Hematopoietic multipotent progenitor cell treated with erythropoietin and hydrocortisone succinate and interleukin-3 and kit ligand, for 4 days (in vitro differentiated cells): ENCODE data around the gene DLGAP3.
"Not testable (repeated sequence)": the region's sequence is repeated elsewhere in the genome, so short reads cannot be mapped to it uniquely, and the experiment has no call there.

ENCODE experiments used
- DNase-seq: peaks from one replicate; pipeline ENCODE4 v3.0.0-alpha.2; 2015

DLGAP3 gene

GRCh38 chr1:34828611-34829010 lies 100.8 kb downstream of the DLGAP3 start:
- DNase-seq, result no peak

GRCh38 chr1:34827341-34827941 lies 102.0 kb downstream of the DLGAP3 start:
- DNase-seq, result no peak

GRCh38 chr1:34825455-34826091 lies 103.9 kb downstream of the DLGAP3 start:
- DNase-seq, result peak; percentile 64

GRCh38 chr1:34824817-34825454 lies 104.5 kb downstream of the DLGAP3 start:
- no peak for DNase-seq

- DNase-seq, result peak; percentile 61
These were observed 107.2 kb downstream of the DLGAP3 start for GRCh38 chr1:34822202-34822601.

GRCh38 chr1:34818862-34819261 lies 110.6 kb downstream of the DLGAP3 start:
- not testable (repeated sequence) for DNase-seq

GRCh38 chr1:34816778-34817177 lies 112.7 kb downstream of the DLGAP3 start:
- no peak for DNase-seq

- no peak for DNase-seq
These were observed 113.1 kb downstream of the DLGAP3 start for GRCh38 chr1:34816332-34816731.
